ENCODE measurements around the gene FNDC10. TPM values are rescaled to one million over a fixed set of nuclear protein-coding genes. Genes with fewer than 3 reads are reported as not detected.

FNDC10 gene
- total and polyA plus RNA-seq, 10 of the 15 experiments (the other 5 are each of a cell fraction or from before 2014, with no cell fraction given): 0.05 to 1.3 (median 0.25) TPM; not detected in 4

GRCh38 chr1:1630965-1631781 is 31.2 kb upstream of the FNDC10 start (continued):
- TF ChIP-seq NR2F1 (conservative IDR thresholded peaks at IDR 0.05): no peak

- CTCF ChIA-PET: interaction anchor here (0.8 to 1.7 kb wide), 2 partner anchors 16 to 47 kb away, joined by 3 to 6 read pairs; no protein-coding TSS in a partner anchor
- Histone ChIP-seq H3K27ac (ENCODE audit: control insufficient read depth, insufficient read depth) (no peak overlapping the region), H4K20me1 (ENCODE audit: control insufficient read depth, insufficient read depth) (no peaks in the 10 kb centered on the region), H3K79me2 (ENCODE audit: control insufficient read depth, insufficient read depth, low read length) (no peaks in the 10 kb centered on the region), H3K4me2 (ENCODE audit: control insufficient read depth, insufficient read depth) (peak overlapping the region; percentile 45), H2AFZ (ENCODE audit: control insufficient read depth, low read depth, low read length) (no peak overlapping the region), H3K9me3 (replicated peaks; ENCODE audit: control insufficient read depth, insufficient read depth, low read length) (no peaks in the 10 kb centered on the region), H3K27me3 (replicated peaks in 1 of 2; ENCODE audit: control insufficient read depth in 2 of 2, insufficient read depth in 2 of 2, low read length in 1 of 2) (peaks cover 0 to 2% of the 10 kb centered on the region in 2 experiments; a peak in 2 of 4 replicates), H3K36me3 (ENCODE audit: control insufficient read depth in 2 of 2, insufficient read depth in 2 of 2, low read length in 1 of 2) (no peaks in the 10 kb centered on the region), H3K9ac (ENCODE audit: control insufficient read depth, insufficient read depth, low read length) (no peak overlapping the region), H3K4me3 (peak overlapping the region; percentile 36; the same call in 1 of the 2 replicates), H3K4me1 (ENCODE audit: control insufficient read depth, insufficient read depth, low read length) (no peaks in the 10 kb centered on the region)
- intact Hi-C loops (cut with micrococcal nuclease; ENCODE audit: unreplicated experiment): no loop called here
- FAIRE-seq (peak; percentile 84), ATAC-seq (peak; percentile 83), DNase-seq (ENCODE audit: low read depth, low spot score) (peak; percentile 59)
- POLR2A ChIA-PET: interaction anchor here (1.2 to 1.4 kb wide), 2 partner anchors 13 to 47 kb away, joined by 4 to 6 read pairs; no protein-coding TSS in a partner anchor
- RAD21 ChIA-PET (ENCODE audit: unreplicated experiment): interaction anchor here (0.8 to 1.1 kb wide), 2 partner anchors 15 to 48 kb away, joined by 3 to 7 read pairs; partner anchors contain the start of gene MIB2
- in situ Hi-C loops (cut with MboI): no loop called here
- no TSS peak for BruUV-seq (replicated peaks)
- under 1% methylated on average over 31 of the region's 81 CpGs for WGBS (ENCODE audit: insufficient coverage, insufficient replicate concordance, low lambda C conversion rate, missing lambda C conversion rate)
- SMC1A ChIA-PET (ENCODE audit: uncharacterized antibody, unreplicated experiment): no interaction called here
- TF ChIP-seq HCFC1 (IDR thresholded peaks at IDR 0.05; ENCODE audit: low read length): peak; percentile 44; the same call in 1 of the 2 replicates
- TF ChIP-seq FOS (IDR thresholded peaks at IDR 0.05; ENCODE audit: borderline replicate concordance, extremely low read depth, insufficient read length): no peak
- peak in 1 of 2 experiments; percentile 69; a peak in 1 of 3 replicates for TF ChIP-seq EGR1 (IDR thresholded peaks at IDR 0.05; ENCODE audit: borderline replicate concordance in 1 of 2, low read depth in 2 of 2, low read length in 2 of 2)
- 0 out of 2 replicates have a peak, but pooled peaks have one; percentile 42 for TF ChIP-seq NR2F1 (conservative IDR thresholded peaks at IDR 0.05)
- peak; percentile 58 for TF ChIP-seq DPF2 (IDR thresholded peaks at IDR 0.05)
- TF ChIP-seq JUND (IDR thresholded peaks at IDR 0.05; ENCODE audit: low read depth, low read length): 0 out of 2 replicates have a peak, but pooled peaks have one; percentile 9
- peak; percentile 98 for TF ChIP-seq TCF12 (IDR thresholded peaks at IDR 0.05; ENCODE audit: low read depth, low read length)
- TF ChIP-seq CTCF (IDR thresholded peaks at IDR 0.05 in 2 of 3, conservative IDR thresholded peaks at IDR 0.05 in 1 of 3; ENCODE audit: control insufficient read depth in 2 of 3, extremely low read depth in 1 of 3, insufficient read depth in 1 of 3, low read depth in 3 of 3, low read length in 3 of 3): peak in 1 of 3 experiments; percentile 14; a peak in 2 of 6 replicates
- peak; percentile 76; the same call in 1 of the 2 replicates for TF ChIP-seq MXI1 (IDR thresholded peaks at IDR 0.05; ENCODE audit: low read depth, low read length)
- TF ChIP-seq TCF3 (IDR thresholded peaks at IDR 0.05; ENCODE audit: borderline replicate concordance, insufficient read depth, low read depth, low read length): peak; percentile 94
- TF ChIP-seq YY1 (IDR thresholded peaks at IDR 0.05; ENCODE audit: low read depth, low read length): peak; percentile 77; the same call in 1 of the 2 replicates
- TF ChIP-seq POLR2A (IDR thresholded peaks at IDR 0.05; ENCODE audit: low read depth, low read length): peak; percentile 77
- no peak for TF ChIP-seq MLLT1 (IDR thresholded peaks at IDR 0.05)
- peak; percentile 65; the same call in 1 of the 2 replicates for TF ChIP-seq SIN3A (IDR thresholded peaks at IDR 0.05; ENCODE audit: low read depth, low read length)
- no peak for TF ChIP-seq NFIC (IDR thresholded peaks at IDR 0.05; ENCODE audit: low read depth, low read length)
- TF ChIP-seq KLF5 (IDR thresholded peaks at IDR 0.05; ENCODE audit: partially characterized antibody): peak; percentile 31
- TF ChIP-seq CREM (IDR thresholded peaks at IDR 0.05; ENCODE audit: low read depth): peak; percentile 28; the same call in 1 of the 2 replicates
Measured at GRCh38 chr1:1630191-1630964, 30.4 kb upstream of the FNDC10 start.
